IMR-90 (cell line): ENCODE results near the gene IER5L. TPM values are rescaled to one million over a fixed set of nuclear protein-coding genes. Genes with fewer than 3 reads are reported as not detected.

Experiments used
- ATAC-seq: fragments of 200-7000 bp; cut with Tn5 transposase; 2 replicates; pipeline ENCODE4 v1.9.1; 2020; ENCODE audit warnings: low read depth, mild to moderate bottlenecking, moderate library complexity
- BruUV-seq: library from RNA; stranded (reverse); fragments of 400-500 nt; replicated peaks from 2 replicates; lab custom pipeline; 2021; lab: Mats Ljungman, UMichigan
- CTCF ChIA-PET: fragments of 300-600 bp; formaldehyde crosslinking; extraction: SDS; loops from one replicate; lab custom pipeline; 2021; ENCODE audit warnings: antibody characterized with exemption; lab: Yijun Ruan, JAX
- POLR2A ChIA-PET: fragments of 300-600 bp; sonication (Branson Sonifier 250); formaldehyde crosslinking; loops from one replicate; lab custom pipeline; 2022; ENCODE audit warnings: antibody characterized with exemption; ENCODE audit not compliant: unreplicated experiment; lab: Charles Lee
- DNase-seq: peaks from one replicate; pipeline ENCODE4 v3.0.0; 2013
- H2AFZ ChIP-seq: replicated peaks from 2 replicates; pipeline ENCODE3; 2013; ENCODE audit warnings: low read length, mild to moderate bottlenecking; ENCODE audit not compliant: poor library complexity
- H2AK5ac ChIP-seq: 2 replicates; pipeline ENCODE4 v1.6.1; 2013; ENCODE audit warnings: low read depth, low read length, inconsistent platforms
- H2AK9ac ChIP-seq: replicated peaks from 2 replicates; pipeline ENCODE3; 2013; ENCODE audit warnings: mild to moderate bottlenecking, low read depth, low read length, moderate library complexity; ENCODE audit not compliant: poor library complexity
- H2BK120ac ChIP-seq: 2 replicates; pipeline ENCODE4 v1.6.1; 2013; ENCODE audit warnings: low read depth, low read length, inconsistent platforms
- H2BK15ac ChIP-seq: 3 replicates; pipeline ENCODE4 v1.6.1; 2013; ENCODE audit warnings: low read depth, low read length, inconsistent platforms
- H2BK20ac ChIP-seq: 2 replicates; pipeline ENCODE4 v1.6.1; 2013; ENCODE audit warnings: low read depth, mild to moderate bottlenecking, inconsistent platforms, low read length, moderate library complexity
- H2BK5ac ChIP-seq: 2 replicates; pipeline ENCODE4 v1.6.1; 2013; ENCODE audit warnings: mild to moderate bottlenecking, low read depth, low read length, inconsistent platforms; ENCODE audit not compliant: poor library complexity, severe bottlenecking
- H3K14ac ChIP-seq: replicated peaks from 2 replicates; pipeline ENCODE4 v1.6.1; 2013; ENCODE audit warnings: low read depth, low read length, inconsistent platforms
- H3K18ac ChIP-seq: 2 replicates; pipeline ENCODE4 v1.6.1; 2013; ENCODE audit warnings: low read depth, low read length, control low read depth
- H3K23ac ChIP-seq: 2 replicates; pipeline ENCODE4 v1.6.1; 2013; ENCODE audit warnings: low read depth, low read length, inconsistent platforms
- H3K27ac ChIP-seq: 2 replicates; pipeline ENCODE4 v1.5.1; 2013; ENCODE audit warnings: mild to moderate bottlenecking, control low read depth, low read length; ENCODE audit not compliant: insufficient read depth
- H3K27me3 ChIP-seq: 2 replicates; pipeline ENCODE4 v1.6.1; 2013; ENCODE audit warnings: low read length; ENCODE audit not compliant: control insufficient read depth, insufficient read depth
- H3K36me3 ChIP-seq: 2 replicates; pipeline ENCODE4 v1.6.1; 2013; ENCODE audit warnings: low read length, mixed read lengths; ENCODE audit not compliant: control insufficient read depth, insufficient read depth
- H3K4ac ChIP-seq: 2 replicates; pipeline ENCODE4 v1.6.1; 2013; ENCODE audit warnings: low read depth, low read length, inconsistent platforms
- H3K4me1 ChIP-seq: 2 replicates; pipeline ENCODE4 v1.6.1; 2013; ENCODE audit warnings: low read length, mixed read lengths; ENCODE audit not compliant: control insufficient read depth, insufficient read depth
- H3K4me2 ChIP-seq: 2 replicates; pipeline ENCODE4 v1.6.1; 2013; ENCODE audit warnings: low read depth, mild to moderate bottlenecking, control low read depth, low read length, moderate library complexity
- H3K4me3 ChIP-seq: 2 replicates; pipeline ENCODE4 v1.5.1; 2013; ENCODE audit warnings: low read depth, mild to moderate bottlenecking, control low read depth, low read length, moderate library complexity; ENCODE audit not compliant: insufficient read depth
- H3K56ac ChIP-seq: 2 replicates; pipeline ENCODE4 v1.6.1; 2013; ENCODE audit warnings: low read length, inconsistent platforms; ENCODE audit not compliant: insufficient read depth; ENCODE audit errors: extremely low read depth
- H3K79me1 ChIP-seq, 2 experiments: 2 replicates each; pipeline ENCODE4 v1.6.1; 2013; ENCODE audit warnings: low read length in 2 of 2, inconsistent platforms in 1 of 2, low read depth in 1 of 2
- H3K9ac ChIP-seq: 2 replicates; pipeline ENCODE4 v1.6.1; 2013; ENCODE audit warnings: low read depth, low read length, control low read depth
- H3K9me1 ChIP-seq: 2 replicates; pipeline ENCODE4 v1.6.1; 2013; ENCODE audit warnings: low read length, inconsistent platforms; ENCODE audit not compliant: insufficient read depth
- H3K9me3 ChIP-seq: 2 replicates; pipeline ENCODE4 v1.6.1; 2013; ENCODE audit warnings: low read length; ENCODE audit not compliant: control insufficient read depth, insufficient read depth
- H4K20me1 ChIP-seq: 2 replicates; pipeline ENCODE4 v1.6.1; 2013; ENCODE audit warnings: low read length, inconsistent platforms; ENCODE audit not compliant: insufficient read depth
- H4K5ac ChIP-seq: 2 replicates; pipeline ENCODE4 v1.6.1; 2013; ENCODE audit warnings: mild to moderate bottlenecking, low read depth, low read length, control low read depth
- H4K8ac ChIP-seq, 2 experiments: 2 replicates each; pipeline ENCODE4 v1.6.1; 2013; ENCODE audit warnings: low read depth in 2 of 2, low read length in 2 of 2, control low read depth in 1 of 2, inconsistent platforms in 1 of 2
- H4K91ac ChIP-seq: 2 replicates; pipeline ENCODE4 v1.6.1; 2013; ENCODE audit warnings: low read depth, low read length, inconsistent platforms; ENCODE audit not compliant: insufficient read depth
- FOS ChIP-seq: fragments of 150-350 bp; IDR thresholded peaks from 2 replicates; pipeline ENCODE4 v1.6.1; 2016; ENCODE audit warnings: low read depth, low read length
- NFE2L2 ChIP-seq: fragments of 150-350 bp; IDR thresholded peaks from 2 replicates; pipeline ENCODE4 v1.6.1; 2016; ENCODE audit warnings: low read depth, mild to moderate bottlenecking, low read length
- WGBS, 2 experiments: methylation state at CpG; one replicate each; pipeline versions ENCODE4 v1.1.5 to v1.1.7; 2013; ENCODE audit warnings: missing lambda C conversion rate in 2 of 2; ENCODE audit not compliant: insufficient read length in 1 of 2; ENCODE audit errors: extremely low coverage in 2 of 2; 5-methylcytosine and 5-hydroxymethylcytosine counted together
- dilution Hi-C: fragments of 300-500 bp; cut with HindIII; formaldehyde crosslinking; loops from one replicate; pipeline ENCODE4 v1.14.3; 2018; ENCODE audit warnings: low sequenced_read_pairs; ENCODE audit not compliant: unreplicated experiment
- in situ Hi-C: fragments of 300-500 bp; cut with MboI; formaldehyde crosslinking; loops from 3 replicates; pipeline ENCODE4 v1.14.3; 2019; ENCODE audit warnings: low sequenced_read_pairs, inconsistent platforms, mixed read lengths
- intact Hi-C: fragments of 100-400 bp; cut with micrococcal nuclease; formaldehyde crosslinking; loops from 2 replicates; pipeline ENCODE4 v1.10.0; 2022
- polyA plus RNA-seq, 3 experiments: library from polyadenylated mRNA; depleted of rRNA; stranded (reverse); fragments of >200 nt; gene quantifications; 2 replicates each; pipeline ENCODE4 v1.2.3, GENCODE V29; 2012; ENCODE audit warnings: low replicate concordance in 1 of 3
- total RNA-seq: library from RNA; depleted of rRNA; stranded (reverse); fragments of >200 nt; gene quantifications from 2 replicates; pipeline ENCODE4 v1.2.3, GENCODE V29; 2012

Gene IER5L
- total and polyA plus RNA-seq, 2 of the 4 experiments (the other 2 are of a cell fraction), result 12.5 to 13.4 TPM

DNA sequence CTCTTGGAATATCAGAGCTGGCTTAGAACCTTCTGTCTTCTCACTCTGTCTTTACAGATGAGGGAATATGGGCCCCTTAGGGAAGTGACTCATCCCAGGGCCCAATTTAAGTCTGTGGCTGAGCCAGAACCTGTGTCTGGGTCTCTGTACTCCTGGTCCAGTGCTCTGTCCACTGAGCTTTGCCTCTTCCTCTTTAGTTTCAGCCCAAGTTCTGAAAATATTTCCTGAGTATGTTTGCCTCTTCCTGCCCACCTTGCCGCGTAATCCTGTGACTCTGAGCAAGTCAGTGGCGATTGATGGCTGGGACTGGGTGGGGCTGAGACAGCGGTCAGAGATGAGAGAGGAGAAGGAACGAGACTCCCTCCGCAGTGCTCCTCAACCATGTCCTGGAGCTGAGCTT, 7.8 kb downstream of the IER5L start:
- Histone ChIP-seq H3K4ac (peak overlapping the region; percentile 63), H2BK5ac (peak overlapping the region; percentile 30), H3K56ac (no peak overlapping the region), H2AK9ac (peak overlapping the region; percentile 38), H3K36me3 (no peaks in the 10 kb centered on the region), H4K5ac (peak overlapping the region; percentile 38; the same call in 1 of the 2 replicates), H3K14ac (peak overlapping the region; percentile 75), H3K9me1 (peaks cover 16% of the 10 kb centered on the region), H2AFZ (peak overlapping the region; percentile 9), H3K23ac (peak overlapping the region; percentile 57; the same call in 1 of the 2 replicates), H2BK15ac (peak overlapping the region; percentile 77; the same call in 1 of the 3 replicates), H4K20me1 (no peaks in the 10 kb centered on the region), H3K4me3 (no peak overlapping the region), H3K9ac (no peak overlapping the region), H2AK5ac (peak overlapping the region; percentile 97), H3K27ac (no peak overlapping the region; the same call in 1 of the 2 replicates), H3K79me1 (peaks cover 7 to 32% of the 10 kb centered on the region in 2 experiments), H4K91ac (peak overlapping the region; percentile 73), H2BK20ac (peak overlapping the region; percentile 75), H3K27me3 (no peaks in the 10 kb centered on the region), H3K18ac (peak overlapping the region; percentile 18; the same call in 1 of the 2 replicates), H3K9me3 (no peaks in the 10 kb centered on the region), H4K8ac (peak overlapping the region in 1 of 2 experiments; percentile 14; a peak in 1 of 4 replicates), H3K4me2 (no peak overlapping the region), H2BK120ac (peak overlapping the region; percentile 83), H3K4me1 (peaks cover 35% of the 10 kb centered on the region)
- in situ Hi-C loops (no loop called here), intact Hi-C loops (loop anchor here (5.0 kb wide), 1 partner anchor 382 kb away; no protein-coding TSS in a partner anchor), dilution Hi-C loops (no loop called here)
- peak; percentile 41 for DNase-seq
- ATAC-seq, result no peak
- no CpG with 5 or more reads among the region's 6 CpGs for WGBS, 2 experiments
- POLR2A ChIA-PET, result interaction anchor here (0.6 to 1.7 kb wide), 2 partner anchors 30 to 1787 kb away, joined by 3 to 4 read pairs; no protein-coding TSS in a partner anchor
- CTCF ChIA-PET, result interaction anchor here (0.6 to 1.4 kb wide), 2 partner anchors 441 to 767 kb away, joined by 3 read pairs; no protein-coding TSS in a partner anchor
- no TSS peak for BruUV-seq
- TF ChIP-seq FOS, result peak; percentile 31; the same call in 1 of the 2 replicates
- no peak for TF ChIP-seq NFE2L2
